ENCODE measurements around the gene PCDH17.

PCDH17 gene

DNA sequence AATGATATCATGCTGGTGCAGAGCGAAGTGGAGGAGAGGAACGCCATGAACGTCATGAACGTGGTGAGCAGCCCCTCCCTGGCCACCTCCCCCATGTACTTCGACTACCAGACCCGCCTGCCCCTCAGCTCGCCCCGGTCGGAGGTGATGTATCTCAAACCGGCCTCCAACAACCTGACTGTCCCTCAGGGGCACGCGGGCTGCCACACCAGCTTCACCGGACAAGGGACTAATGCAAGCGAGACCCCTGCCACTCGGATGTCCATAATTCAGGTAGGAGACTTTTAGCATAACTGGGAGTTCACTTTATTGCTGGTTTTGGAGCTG is 3.3 kb downstream of the PCDH17 start:
- no peak for TF ChIP-seq TAF1 (IDR thresholded peaks at IDR 0.05; ENCODE audit: low read depth)
- no peak for TF ChIP-seq FOXM1 (IDR thresholded peaks at IDR 0.05; ENCODE audit: borderline replicate concordance, low read depth)
- TF ChIP-seq, protein P1, sequence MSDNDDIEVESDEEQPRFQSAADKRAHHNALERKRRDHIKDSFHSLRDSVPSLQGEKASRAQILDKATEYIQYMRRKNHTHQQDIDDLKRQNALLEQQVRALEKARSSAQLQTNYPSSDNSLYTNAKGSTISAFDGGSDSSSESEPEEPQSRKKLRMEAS (IDR thresholded peaks at IDR 0.05) = no peak

GRCh38 chr13:57635541-57636085 is 4.1 kb downstream of the PCDH17 start:
- TF ChIP-seq TEAD4 (IDR thresholded peaks at IDR 0.05) (no peak), TAF1 (IDR thresholded peaks at IDR 0.05; ENCODE audit: low read depth) (no peak)

DNA sequence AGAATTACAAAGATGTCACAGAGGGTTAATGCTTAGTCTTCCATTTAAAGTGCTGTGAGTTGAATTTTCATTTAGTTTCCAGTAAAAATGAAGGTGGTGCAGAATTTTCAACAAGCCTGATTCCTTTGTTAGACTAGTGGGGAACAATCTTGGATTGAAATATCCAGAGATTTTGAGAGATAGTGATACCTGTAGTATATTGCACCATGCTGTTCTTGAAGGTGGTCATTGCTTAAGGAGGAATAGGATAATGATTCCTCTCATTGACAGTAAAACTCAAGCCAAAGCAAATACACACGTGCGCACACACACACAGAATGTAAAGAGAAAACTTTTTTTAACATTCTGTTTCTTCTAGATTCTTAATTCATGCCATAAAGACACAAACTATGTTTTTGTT is 5.3 kb downstream of the PCDH17 start:
- TF ChIP-seq CEBPB (IDR thresholded peaks at IDR 0.05) = no peak
- TF ChIP-seq, protein P2, sequence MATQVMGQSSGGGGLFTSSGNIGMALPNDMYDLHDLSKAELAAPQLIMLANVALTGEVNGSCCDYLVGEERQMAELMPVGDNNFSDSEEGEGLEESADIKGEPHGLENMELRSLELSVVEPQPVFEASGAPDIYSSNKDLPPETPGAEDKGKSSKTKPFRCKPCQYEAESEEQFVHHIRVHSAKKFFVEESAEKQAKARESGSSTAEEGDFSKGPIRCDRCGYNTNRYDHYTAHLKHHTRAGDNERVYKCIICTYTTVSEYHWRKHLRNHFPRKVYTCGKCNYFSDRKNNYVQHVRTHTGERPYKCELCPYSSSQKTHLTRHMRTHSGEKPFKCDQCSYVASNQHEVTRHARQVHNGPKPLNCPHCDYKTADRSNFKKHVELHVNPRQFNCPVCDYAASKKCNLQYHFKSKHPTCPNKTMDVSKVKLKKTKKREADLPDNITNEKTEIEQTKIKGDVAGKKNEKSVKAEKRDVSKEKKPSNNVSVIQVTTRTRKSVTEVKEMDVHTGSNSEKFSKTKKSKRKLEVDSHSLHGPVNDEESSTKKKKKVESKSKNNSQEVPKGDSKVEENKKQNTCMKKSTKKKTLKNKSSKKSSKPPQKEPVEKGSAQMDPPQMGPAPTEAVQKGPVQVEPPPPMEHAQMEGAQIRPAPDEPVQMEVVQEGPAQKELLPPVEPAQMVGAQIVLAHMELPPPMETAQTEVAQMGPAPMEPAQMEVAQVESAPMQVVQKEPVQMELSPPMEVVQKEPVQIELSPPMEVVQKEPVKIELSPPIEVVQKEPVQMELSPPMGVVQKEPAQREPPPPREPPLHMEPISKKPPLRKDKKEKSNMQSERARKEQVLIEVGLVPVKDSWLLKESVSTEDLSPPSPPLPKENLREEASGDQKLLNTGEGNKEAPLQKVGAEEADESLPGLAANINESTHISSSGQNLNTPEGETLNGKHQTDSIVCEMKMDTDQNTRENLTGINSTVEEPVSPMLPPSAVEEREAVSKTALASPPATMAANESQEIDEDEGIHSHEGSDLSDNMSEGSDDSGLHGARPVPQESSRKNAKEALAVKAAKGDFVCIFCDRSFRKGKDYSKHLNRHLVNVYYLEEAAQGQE (IDR thresholded peaks at IDR 0.05; ENCODE audit: low read depth) = no peak
- TF ChIP-seq TAF1 (IDR thresholded peaks at IDR 0.05; ENCODE audit: low read depth) = no peak
- TF ChIP-seq TEAD4 (IDR thresholded peaks at IDR 0.05) = no peak
- TF ChIP-seq EP300 (IDR thresholded peaks at IDR 0.05; ENCODE audit: borderline replicate concordance) = no peak
- TF ChIP-seq EGR1 (IDR thresholded peaks at IDR 0.05) = no peak
- TF ChIP-seq FOXM1 (IDR thresholded peaks at IDR 0.05; ENCODE audit: borderline replicate concordance, low read depth) = no peak
- no peak for TF ChIP-seq YY1 (IDR thresholded peaks at IDR 0.05; ENCODE audit: low read depth)
- no peak for TF ChIP-seq ZBTB7A (IDR thresholded peaks at IDR 0.05; ENCODE audit: low read depth)
- TF ChIP-seq USF1 (IDR thresholded peaks at IDR 0.05) = no peak
- TF ChIP-seq RAD21 (IDR thresholded peaks at IDR 0.05; ENCODE audit: low read depth) = no peak
- no peak for TF ChIP-seq TCF12 (IDR thresholded peaks at IDR 0.05; ENCODE audit: low read depth)
- TF ChIP-seq, protein P1 (IDR thresholded peaks at IDR 0.05) = no peak
- TF ChIP-seq CREB1 (IDR thresholded peaks at IDR 0.05; ENCODE audit: low read depth) = no peak
- no peak for TF ChIP-seq NFIC (IDR thresholded peaks at IDR 0.05)

DNA sequence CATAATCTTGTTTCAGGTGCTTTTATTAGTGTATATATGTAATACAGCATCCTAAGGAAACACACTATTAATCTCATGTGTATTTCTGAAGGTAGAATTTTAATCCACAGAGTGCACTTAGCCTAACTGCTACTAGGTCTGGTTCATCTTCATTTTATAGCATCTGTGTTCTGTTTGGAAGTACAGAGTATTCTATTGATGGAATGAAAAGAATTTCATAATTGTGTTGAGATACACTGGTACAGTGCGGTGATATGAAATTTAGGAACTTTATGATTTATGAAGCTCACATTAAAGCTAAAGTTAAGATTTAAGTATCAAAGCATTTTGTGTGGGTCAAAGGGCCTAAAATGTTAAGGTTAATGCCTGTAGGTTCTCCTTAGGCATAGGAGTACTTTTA is 6.0 kb downstream of the PCDH17 start:
- TF ChIP-seq USF1 (IDR thresholded peaks at IDR 0.05) (no peak), FOXM1 (IDR thresholded peaks at IDR 0.05; ENCODE audit: borderline replicate concordance, low read depth) (no peak), YY1 (IDR thresholded peaks at IDR 0.05; ENCODE audit: low read depth) (no peak), TCF12 (IDR thresholded peaks at IDR 0.05; ENCODE audit: low read depth) (no peak), CEBPB (IDR thresholded peaks at IDR 0.05) (no peak), NFIC (IDR thresholded peaks at IDR 0.05) (no peak), CREB1 (IDR thresholded peaks at IDR 0.05; ENCODE audit: low read depth) (no peak), EGR1 (IDR thresholded peaks at IDR 0.05) (no peak), EP300 (IDR thresholded peaks at IDR 0.05; ENCODE audit: borderline replicate concordance) (no peak), ZBTB7A (IDR thresholded peaks at IDR 0.05; ENCODE audit: low read depth) (no peak), TEAD4 (IDR thresholded peaks at IDR 0.05) (no peak), RAD21 (IDR thresholded peaks at IDR 0.05; ENCODE audit: low read depth) (no peak), TAF1 (IDR thresholded peaks at IDR 0.05; ENCODE audit: low read depth) (no peak)
- TF ChIP-seq, protein P2 (IDR thresholded peaks at IDR 0.05; ENCODE audit: low read depth) = no peak

DNA sequence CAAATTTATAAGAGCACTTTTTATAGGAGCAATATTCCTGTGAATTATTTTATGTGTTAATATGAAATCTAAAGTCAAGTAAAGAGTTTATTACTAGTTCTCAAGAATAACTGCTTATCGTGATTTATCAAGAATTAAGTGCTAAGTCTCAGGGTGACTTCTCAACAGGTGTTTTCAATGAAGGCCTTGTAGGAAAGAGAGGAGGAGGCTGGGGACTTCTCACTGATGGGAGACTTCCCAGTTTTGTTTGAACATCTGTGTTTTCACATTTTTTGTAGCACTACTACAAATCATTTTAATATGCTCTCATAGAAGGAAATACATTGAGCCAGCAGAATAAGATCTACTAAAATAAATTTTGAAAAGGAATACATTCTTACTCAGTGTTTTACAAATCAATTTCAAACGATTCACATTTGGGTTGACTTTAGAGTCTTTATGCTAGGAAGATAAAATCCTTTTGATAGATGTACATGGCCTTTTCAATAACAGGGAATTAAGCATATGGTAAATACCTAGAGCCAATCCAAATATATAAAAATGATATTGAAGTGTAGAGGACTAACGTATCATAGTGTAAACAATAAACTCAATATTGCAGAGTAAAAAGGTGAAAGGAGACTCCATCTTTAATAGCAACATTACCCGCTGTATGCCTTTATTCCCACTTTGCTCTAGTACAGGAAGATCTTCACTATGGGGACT is 6.8 kb downstream of the PCDH17 start:
- no peak for TF ChIP-seq FOXM1 (IDR thresholded peaks at IDR 0.05; ENCODE audit: borderline replicate concordance, low read depth)
- no peak for TF ChIP-seq EP300 (IDR thresholded peaks at IDR 0.05; ENCODE audit: borderline replicate concordance)
- TF ChIP-seq TEAD4 (IDR thresholded peaks at IDR 0.05) = no peak
- TF ChIP-seq ZBTB7A (IDR thresholded peaks at IDR 0.05; ENCODE audit: low read depth) = no peak
- TF ChIP-seq TAF1 (IDR thresholded peaks at IDR 0.05; ENCODE audit: low read depth) = no peak
- TF ChIP-seq NFIC (IDR thresholded peaks at IDR 0.05) = no peak
- TF ChIP-seq CEBPB (IDR thresholded peaks at IDR 0.05) = no peak
- TF ChIP-seq, protein P2 (IDR thresholded peaks at IDR 0.05; ENCODE audit: low read depth) = no peak
- no peak for TF ChIP-seq TCF12 (IDR thresholded peaks at IDR 0.05; ENCODE audit: low read depth)
- TF ChIP-seq EGR1 (IDR thresholded peaks at IDR 0.05) = no peak
- no peak for TF ChIP-seq YY1 (IDR thresholded peaks at IDR 0.05; ENCODE audit: low read depth)
- no peak for TF ChIP-seq RAD21 (IDR thresholded peaks at IDR 0.05; ENCODE audit: low read depth)
- TF ChIP-seq USF1 (IDR thresholded peaks at IDR 0.05) = no peak
